Measurements from ENCODE around the gene PHKA1.

The PHKA1 gene

GRCh38 chrX:72532366-72532765, 181.7 kb downstream of the PHKA1 start:
- no peaks in the 10 kb centered on the region for H3K9me3 ChIP-seq (ENCODE audit: control insufficient read depth in 1 of 2, low read length in 2 of 2)
- no peaks in the 10 kb centered on the region for H3K27me3 ChIP-seq (ENCODE audit: low read depth, low read length)
- peaks cover 0 to 10% of the 10 kb centered on the region in 2 donors for H3K4me1 ChIP-seq (ENCODE audit: control insufficient read depth in 1 of 2, insufficient read depth in 2 of 2, low read length in 2 of 2)
- H3K27ac ChIP-seq (ENCODE audit: low read length), result no peak overlapping the region
- H3K36me3 ChIP-seq (ENCODE audit: control insufficient read depth in 1 of 2, insufficient read depth in 2 of 2, low read length in 2 of 2), result no peaks in the 10 kb centered on the region
- no peak overlapping the region for H3K4me3 ChIP-seq (ENCODE audit: low read depth in 1 of 2, low read length in 2 of 2)
